GM19193 (cell line): Measurements from ENCODE around the gene OMP.

Source experiments
- POLR2A ChIP-seq: IDR thresholded peaks from 4 replicates; pipeline ENCODE4 v1.6.1; 2011; ENCODE audit not compliant: insufficient read depth, insufficient read length; ENCODE audit errors: extremely low read depth

The OMP gene

GRCh38 chr11:77066229-77067042 lies 36.2 kb upstream of the OMP start, which contains the start of gene CAPN5:
Gene CAPN5, plus strand, starts transcription at chr11:77066971. Its CDS starts 17,916 bp downstream, at chr11:77084887.
- no peak for TF ChIP-seq POLR2A

- TF ChIP-seq POLR2A = no peak
Observed at GRCh38 chr11:77067861-77068443, 34.7 kb upstream of the OMP start.

- no peak for TF ChIP-seq POLR2A
Observed at GRCh38 chr11:77068457-77069335, 33.9 kb upstream of the OMP start.

GRCh38 chr11:77069336-77069968 lies 33.2 kb upstream of the OMP start:
- no peak for TF ChIP-seq POLR2A

- no peak for TF ChIP-seq POLR2A
Observed at GRCh38 chr11:77069969-77070582, 32.6 kb upstream of the OMP start.

GRCh38 chr11:77071077-77071476 lies 31.6 kb upstream of the OMP start:
- no peak for TF ChIP-seq POLR2A

GRCh38 chr11:77071671-77072605 lies 30.7 kb upstream of the OMP start:
- TF ChIP-seq POLR2A = no peak

GRCh38 chr11:77072851-77073327 lies 29.8 kb upstream of the OMP start:
- no peak for TF ChIP-seq POLR2A

GRCh38 chr11:77073328-77074001 lies 29.2 kb upstream of the OMP start:
- TF ChIP-seq POLR2A = no peak

GRCh38 chr11:77074205-77074604 lies 28.4 kb upstream of the OMP start:
- no peak for TF ChIP-seq POLR2A

- TF ChIP-seq POLR2A = no peak
Observed at GRCh38 chr11:77074626-77075221, 27.9 kb upstream of the OMP start.

GRCh38 chr11:77075425-77075905 lies 27.2 kb upstream of the OMP start:
- TF ChIP-seq POLR2A = no peak
